Measurements from ENCODE around the gene MFN1. TPM values are rescaled to one million over a fixed set of nuclear protein-coding genes. Genes with fewer than 3 reads are reported as not detected.

The MFN1 gene
- total and polyA plus RNA-seq, 2 of the 13 experiments (the other 11 are each of a cell fraction or from before 2014, with no cell fraction given): 25.2 to 37.5 TPM

- 100% methylated on average over 1 of the region's 1 CpG for WGBS (ENCODE audit: low lambda C conversion rate)
- no peak overlapping the region for H3K27ac ChIP-seq (ENCODE audit: extremely low read length, insufficient read depth, low read length)
- H4K20me1 ChIP-seq (ENCODE audit: insufficient read depth, low read length): no peaks in the 10 kb centered on the region
- no peaks in the 10 kb centered on the region for H3K4me1 ChIP-seq (ENCODE audit: insufficient read depth, low read length)
- no peaks in the 10 kb centered on the region for H3K9me3 ChIP-seq (ENCODE audit: low read length)
- ATAC-seq (no peak), FAIRE-seq (no peak), DNase-seq (ENCODE audit: low spot score) (no peak)
- intact Hi-C loops (cut with micrococcal nuclease; ENCODE audit: unreplicated experiment): no loop called here
- in situ Hi-C loops (cut with HindIII; ENCODE audit: extremely low pct_ligation_motif_present, low pct_unique_long_range_greater_than_20kb): no loop called here
- H3K36me3 ChIP-seq (replicated peaks in 1 of 2; ENCODE audit: control insufficient read depth in 1 of 2, insufficient read depth in 2 of 2, low read length in 2 of 2): peaks cover 4 to 69% of the 10 kb centered on the region in 2 experiments
- no TSS peak for BruUV-seq (replicated peaks)
- ChIA-PET CTCF (ENCODE audit: low intra/inter-chr PET ratio, low total read pairs) (no interaction called here), POLR2A (no interaction called here)
- TF ChIP-seq KDM4B (CRISPR knock-in tag; IDR thresholded peaks at IDR 0.05): no peak
- TF ChIP-seq, protein P1, sequence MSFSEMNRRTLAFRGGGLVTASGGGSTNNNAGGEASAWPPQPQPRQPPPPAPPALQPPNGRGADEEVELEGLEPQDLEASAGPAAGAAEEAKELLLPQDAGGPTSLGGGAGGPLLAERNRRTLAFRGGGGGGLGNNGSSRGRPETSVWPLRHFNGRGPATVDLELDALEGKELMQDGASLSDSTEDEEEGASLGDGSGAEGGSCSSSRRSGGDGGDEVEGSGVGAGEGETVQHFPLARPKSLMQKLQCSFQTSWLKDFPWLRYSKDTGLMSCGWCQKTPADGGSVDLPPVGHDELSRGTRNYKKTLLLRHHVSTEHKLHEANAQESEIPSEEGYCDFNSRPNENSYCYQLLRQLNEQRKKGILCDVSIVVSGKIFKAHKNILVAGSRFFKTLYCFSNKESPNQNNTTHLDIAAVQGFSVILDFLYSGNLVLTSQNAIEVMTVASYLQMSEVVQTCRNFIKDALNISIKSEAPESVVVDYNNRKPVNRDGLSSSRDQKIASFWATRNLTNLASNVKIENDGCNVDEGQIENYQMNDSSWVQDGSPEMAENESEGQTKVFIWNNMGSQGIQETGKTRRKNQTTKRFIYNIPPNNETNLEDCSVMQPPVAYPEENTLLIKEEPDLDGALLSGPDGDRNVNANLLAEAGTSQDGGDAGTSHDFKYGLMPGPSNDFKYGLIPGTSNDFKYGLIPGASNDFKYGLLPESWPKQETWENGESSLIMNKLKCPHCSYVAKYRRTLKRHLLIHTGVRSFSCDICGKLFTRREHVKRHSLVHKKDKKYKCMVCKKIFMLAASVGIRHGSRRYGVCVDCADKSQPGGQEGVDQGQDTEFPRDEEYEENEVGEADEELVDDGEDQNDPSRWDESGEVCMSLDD (CRISPR knock-in tag; IDR thresholded peaks at IDR 0.05; ENCODE audit: borderline replicate concordance): no peak
- H3K4me2 ChIP-seq (ENCODE audit: low read depth, low read length): no peak overlapping the region
- no peak overlapping the region for H3K4me3 ChIP-seq (replicated peaks in 1 of 3; ENCODE audit: insufficient read depth in 1 of 3, low read depth in 2 of 3, low read length in 3 of 3)
- no peak overlapping the region for H3K9ac ChIP-seq (ENCODE audit: insufficient read depth, low read depth, low read length)
- no peaks in the 10 kb centered on the region for H3K79me2 ChIP-seq (ENCODE audit: insufficient read depth, low read length)
- no peaks in the 10 kb centered on the region for H3K27me3 ChIP-seq (ENCODE audit: control insufficient read depth in 1 of 2, insufficient read depth in 2 of 2, low read length in 2 of 2)
- H2AFZ ChIP-seq (ENCODE audit: low read length): no peak overlapping the region
Measured at GRCh38 chr3:179355996-179356395, 8.5 kb downstream of the MFN1 start.

DNA sequence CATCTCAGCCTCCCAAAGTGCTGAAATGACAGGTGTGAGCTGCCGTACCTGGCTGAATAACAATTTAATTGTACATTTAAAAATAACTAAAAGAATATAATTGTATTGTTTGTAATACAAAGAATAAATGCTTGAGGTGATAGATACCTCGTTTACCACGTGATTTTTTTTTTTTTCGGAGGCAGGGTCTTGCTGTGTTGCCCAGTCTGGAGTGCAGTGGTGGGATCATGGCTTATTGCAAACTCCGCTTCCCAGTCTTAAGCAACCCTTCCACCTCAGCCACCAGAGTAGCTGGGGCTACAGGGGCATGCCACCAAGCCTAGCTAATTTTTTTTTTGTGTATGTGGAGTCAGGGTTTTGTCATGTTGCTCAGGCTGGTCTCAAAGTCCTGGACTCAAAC, 15.8 kb downstream of the MFN1 start:
- in situ Hi-C loops (cut with HindIII; ENCODE audit: extremely low pct_ligation_motif_present, low pct_unique_long_range_greater_than_20kb): no loop called here
- H4K20me1 ChIP-seq (ENCODE audit: insufficient read depth, low read length): no peaks in the 10 kb centered on the region
- peaks cover 7 to 56% of the 10 kb centered on the region in 2 experiments for H3K36me3 ChIP-seq (replicated peaks in 1 of 2; ENCODE audit: control insufficient read depth in 1 of 2, insufficient read depth in 2 of 2, low read length in 2 of 2)
- no peaks in the 10 kb centered on the region for H3K4me1 ChIP-seq (ENCODE audit: insufficient read depth, low read length)
- DNase-seq (ENCODE audit: low spot score): no peak
- H3K27me3 ChIP-seq (ENCODE audit: control insufficient read depth in 1 of 2, insufficient read depth in 2 of 2, low read length in 2 of 2): no peaks in the 10 kb centered on the region
- no peak overlapping the region for H3K9ac ChIP-seq (ENCODE audit: insufficient read depth, low read depth, low read length)
- H2AFZ ChIP-seq (ENCODE audit: low read length): no peak overlapping the region
- TF ChIP-seq ZNF121 (CRISPR knock-in tag; IDR thresholded peaks at IDR 0.05): peak; percentile 70
- no peak for TF ChIP-seq ELF1 (CRISPR knock-in tag; IDR thresholded peaks at IDR 0.05)
- POLR2A ChIA-PET: no interaction called here
- no peak overlapping the region for H3K27ac ChIP-seq (ENCODE audit: extremely low read length, insufficient read depth, low read length)
- no peak overlapping the region for H3K4me2 ChIP-seq (ENCODE audit: low read depth, low read length)
- WGBS (ENCODE audit: low lambda C conversion rate): 96% methylated on average over 5 of the region's 5 CpGs
- H3K4me3 ChIP-seq (replicated peaks in 1 of 3; ENCODE audit: insufficient read depth in 1 of 3, low read depth in 2 of 3, low read length in 3 of 3): no peak overlapping the region
- H3K79me2 ChIP-seq (ENCODE audit: insufficient read depth, low read length): no peaks in the 10 kb centered on the region
- intact Hi-C loops (cut with micrococcal nuclease; ENCODE audit: unreplicated experiment): no loop called here
- no TSS peak for BruUV-seq (replicated peaks)
- CTCF ChIA-PET (ENCODE audit: low intra/inter-chr PET ratio, low total read pairs): no interaction called here
- FAIRE-seq: no peak
- no peaks in the 10 kb centered on the region for H3K9me3 ChIP-seq (ENCODE audit: low read length)
- no peak for ATAC-seq
